Measurements from ENCODE around the gene ACOXL.
"Not testable (repeated sequence)": the region's sequence is repeated elsewhere in the genome, so short reads cannot be mapped to it uniquely, and the experiment has no call there.

ACOXL gene

GRCh38 chr2:110960954-110961353, 228.6 kb downstream of the ACOXL start:
- in situ Hi-C loops (cut with HindIII; ENCODE audit: low pct_ligation_motif_present, low pct_unique_long_range_greater_than_20kb, low sequenced_read_pairs), result no loop called here
- DNase-seq, result no peak

GRCh38 chr2:110961643-110962042, 229.3 kb downstream of the ACOXL start:
- in situ Hi-C loops (cut with HindIII; ENCODE audit: low pct_ligation_motif_present, low pct_unique_long_range_greater_than_20kb, low sequenced_read_pairs); DNase-seq: not testable (repeated sequence)

GRCh38 chr2:110969696-110970095, 237.3 kb downstream of the ACOXL start:
- DNase-seq, result no peak
- in situ Hi-C loops (cut with HindIII; ENCODE audit: low pct_ligation_motif_present, low pct_unique_long_range_greater_than_20kb, low sequenced_read_pairs), result no loop called here

GRCh38 chr2:110970201-110970600, 237.8 kb downstream of the ACOXL start:
- in situ Hi-C loops (cut with HindIII; ENCODE audit: low pct_ligation_motif_present, low pct_unique_long_range_greater_than_20kb, low sequenced_read_pairs), result no loop called here
- DNase-seq, result no peak

- DNase-seq, result no peak
- in situ Hi-C loops (cut with HindIII; ENCODE audit: low pct_ligation_motif_present, low pct_unique_long_range_greater_than_20kb, low sequenced_read_pairs), result no loop called here
These were observed 239.4 kb downstream of the ACOXL start for GRCh38 chr2:110971811-110972210.

- in situ Hi-C loops (cut with HindIII; ENCODE audit: low pct_ligation_motif_present, low pct_unique_long_range_greater_than_20kb, low sequenced_read_pairs), result no loop called here
- DNase-seq, result no peak
These were observed 240.9 kb downstream of the ACOXL start for GRCh38 chr2:110973262-110973661.

GRCh38 chr2:110977403-110977802, 245.0 kb downstream of the ACOXL start:
- in situ Hi-C loops (cut with HindIII; ENCODE audit: low pct_ligation_motif_present, low pct_unique_long_range_greater_than_20kb, low sequenced_read_pairs), result no loop called here
- DNase-seq, result no peak

GRCh38 chr2:110978148-110978547, 245.8 kb downstream of the ACOXL start:
- in situ Hi-C loops (cut with HindIII; ENCODE audit: low pct_ligation_motif_present, low pct_unique_long_range_greater_than_20kb, low sequenced_read_pairs), result no loop called here
- DNase-seq, result no peak

- in situ Hi-C loops (cut with HindIII; ENCODE audit: low pct_ligation_motif_present, low pct_unique_long_range_greater_than_20kb, low sequenced_read_pairs), result no loop called here
These were observed 246.5 kb downstream of the ACOXL start for GRCh38 chr2:110978756-110979470.

GRCh38 chr2:110979471-110980338, 247.3 kb downstream of the ACOXL start:
- in situ Hi-C loops (cut with HindIII; ENCODE audit: low pct_ligation_motif_present, low pct_unique_long_range_greater_than_20kb, low sequenced_read_pairs), result no loop called here
- no peak for DNase-seq

More at GRCh38 chr2:110978756-110979470, 246.5 kb downstream of the ACOXL start:
- no peak for DNase-seq

- in situ Hi-C loops (cut with HindIII; ENCODE audit: low pct_ligation_motif_present, low pct_unique_long_range_greater_than_20kb, low sequenced_read_pairs), result no loop called here
These were observed 248.1 kb downstream of the ACOXL start for GRCh38 chr2:110980339-110981062.

GRCh38 chr2:110983133-110983532, 250.8 kb downstream of the ACOXL start:
- in situ Hi-C loops (cut with HindIII; ENCODE audit: low pct_ligation_motif_present, low pct_unique_long_range_greater_than_20kb, low sequenced_read_pairs), result no loop called here
- no peak for DNase-seq

More at GRCh38 chr2:110980339-110981062, 248.1 kb downstream of the ACOXL start:
- no peak for DNase-seq

GRCh38 chr2:110984694-110985490, 252.5 kb downstream of the ACOXL start:
- in situ Hi-C loops (cut with HindIII; ENCODE audit: low pct_ligation_motif_present, low pct_unique_long_range_greater_than_20kb, low sequenced_read_pairs), result no loop called here
- DNase-seq, result no peak

- in situ Hi-C loops (cut with HindIII; ENCODE audit: low pct_ligation_motif_present, low pct_unique_long_range_greater_than_20kb, low sequenced_read_pairs), result no loop called here
- no peak for DNase-seq
These were observed 258.1 kb downstream of the ACOXL start for GRCh38 chr2:110990440-110990839.

GRCh38 chr2:110991911-110992310, 259.5 kb downstream of the ACOXL start:
- no peak for DNase-seq
- in situ Hi-C loops (cut with HindIII; ENCODE audit: low pct_ligation_motif_present, low pct_unique_long_range_greater_than_20kb, low sequenced_read_pairs), result no loop called here

GRCh38 chr2:110992886-110993285, 260.5 kb downstream of the ACOXL start:
- in situ Hi-C loops (cut with HindIII; ENCODE audit: low pct_ligation_motif_present, low pct_unique_long_range_greater_than_20kb, low sequenced_read_pairs), result no loop called here
- no peak for DNase-seq

- peak; percentile 11 for DNase-seq
- in situ Hi-C loops (cut with HindIII; ENCODE audit: low pct_ligation_motif_present, low pct_unique_long_range_greater_than_20kb, low sequenced_read_pairs), result no loop called here
These were observed 261.3 kb downstream of the ACOXL start for GRCh38 chr2:110993557-110994231.
